GM10847 (cell line): ENCODE results near the gene CCL5.

Experiments
- POLR2A ChIP-seq: IDR thresholded peaks from 2 replicates; pipeline ENCODE4 v1.6.1; 2011; ENCODE audit not compliant: insufficient read length; ENCODE audit errors: extremely low read depth

Gene CCL5

DNA sequence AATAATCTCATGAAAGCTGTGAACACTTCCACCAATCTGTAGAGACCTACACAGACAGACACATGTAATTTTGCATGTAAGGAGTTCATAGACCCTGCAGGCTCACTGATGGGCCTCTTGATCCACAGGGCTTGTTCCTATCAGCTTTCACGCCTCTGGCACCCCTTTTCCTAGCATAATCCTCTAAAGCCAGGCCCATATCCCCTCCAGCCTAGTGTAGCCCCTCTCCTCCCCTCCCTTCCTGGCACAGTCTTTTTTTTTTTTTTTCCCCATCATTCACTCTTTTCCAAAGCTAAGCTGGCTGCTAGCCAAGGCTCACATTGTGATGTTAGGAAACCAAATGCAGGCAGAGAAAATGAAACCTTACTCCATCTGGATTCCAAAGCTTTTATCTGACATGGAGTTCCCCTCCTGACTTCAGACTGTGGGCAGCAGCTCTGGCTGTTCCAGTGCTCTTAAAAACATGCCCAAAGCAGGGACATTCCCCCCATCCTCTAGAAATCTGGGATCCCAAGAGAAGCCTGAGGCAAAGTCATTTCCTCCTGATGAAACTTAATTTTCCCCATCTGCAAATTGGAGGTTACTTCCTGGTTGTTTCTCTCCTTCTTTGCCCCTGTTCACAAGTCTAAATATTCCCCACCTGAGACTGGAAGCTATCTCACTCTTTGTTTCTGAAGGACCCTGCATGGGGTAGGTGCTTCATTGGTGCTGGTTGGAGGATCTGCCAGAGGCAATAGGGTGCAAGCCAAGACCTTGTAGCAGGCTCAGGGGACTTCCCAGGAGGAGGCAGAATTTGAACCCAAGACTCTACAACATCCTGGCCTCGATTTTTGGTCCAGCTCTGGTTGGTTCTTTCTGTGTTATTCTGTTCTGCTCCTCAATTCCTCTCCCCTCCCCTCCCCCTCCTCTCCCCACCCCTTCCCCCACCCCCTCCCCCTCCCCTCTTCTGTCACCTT, 9.9 kb upstream of the CCL5 start:
- no peak for TF ChIP-seq POLR2A

DNA sequence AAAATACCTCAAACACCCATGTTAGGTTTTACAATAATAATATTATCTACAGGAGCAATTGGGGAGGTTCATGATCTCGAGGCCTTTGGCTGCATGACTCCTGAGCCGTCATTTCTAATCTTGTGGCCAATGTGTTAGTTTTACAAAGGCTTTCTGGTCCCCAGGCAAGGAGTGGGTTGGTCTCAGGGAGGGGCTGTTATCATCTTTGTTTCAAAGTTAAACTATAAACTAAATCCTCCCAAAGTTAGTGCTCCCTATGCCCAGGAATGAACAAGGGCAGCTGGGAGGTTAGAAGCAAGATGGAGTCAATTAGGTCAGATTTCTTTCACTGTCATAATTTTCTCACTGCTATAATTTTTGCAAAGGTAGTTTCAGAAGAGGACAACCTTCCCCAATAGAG, 9.1 kb upstream of the CCL5 start:
- TF ChIP-seq POLR2A = no peak

- TF ChIP-seq POLR2A = no peak
These were observed 1.8 kb downstream of the CCL5 start for GRCh38 chr17:35878361-35878760.

- TF ChIP-seq POLR2A = no peak
These were observed 2.7 kb downstream of the CCL5 start for GRCh38 chr17:35877345-35878029.

DNA sequence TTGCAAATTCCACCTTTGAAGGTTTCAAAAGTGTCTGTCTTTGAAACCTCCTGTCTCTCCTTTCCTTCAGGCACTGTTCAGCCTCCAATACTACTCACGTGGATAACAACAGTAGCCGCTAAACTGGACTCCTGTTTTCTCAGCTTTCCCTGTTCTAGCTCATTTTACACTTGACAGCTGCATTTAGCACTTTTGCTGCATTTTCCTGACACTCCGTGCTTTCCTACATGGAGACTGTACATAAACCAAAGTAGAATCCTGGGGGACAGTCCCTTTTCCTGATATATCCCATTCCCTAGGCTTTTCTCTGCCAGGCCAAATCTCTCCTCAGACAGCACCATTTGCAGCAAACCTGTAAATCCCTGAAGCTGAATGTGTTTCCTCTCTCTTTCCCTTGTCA, 3.6 kb downstream of the CCL5 start:
- no peak for TF ChIP-seq POLR2A

DNA sequence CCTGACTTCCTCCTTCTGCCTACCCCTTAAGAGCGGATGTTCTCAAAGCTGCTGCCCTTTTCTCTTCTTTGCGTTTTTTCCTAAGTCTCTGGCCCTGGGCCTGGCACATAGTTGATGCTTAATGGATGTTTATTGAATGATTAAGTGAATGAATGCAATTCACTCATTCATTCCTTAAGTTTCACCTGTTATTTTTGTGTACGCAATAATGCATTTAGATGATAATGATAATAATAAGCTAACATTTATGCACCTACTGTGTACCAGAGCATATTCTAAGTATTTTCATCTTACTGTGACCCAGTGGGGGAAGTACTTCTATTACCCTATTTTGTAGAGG, 4.4 kb downstream of the CCL5 start:
- no peak for TF ChIP-seq POLR2A

DNA sequence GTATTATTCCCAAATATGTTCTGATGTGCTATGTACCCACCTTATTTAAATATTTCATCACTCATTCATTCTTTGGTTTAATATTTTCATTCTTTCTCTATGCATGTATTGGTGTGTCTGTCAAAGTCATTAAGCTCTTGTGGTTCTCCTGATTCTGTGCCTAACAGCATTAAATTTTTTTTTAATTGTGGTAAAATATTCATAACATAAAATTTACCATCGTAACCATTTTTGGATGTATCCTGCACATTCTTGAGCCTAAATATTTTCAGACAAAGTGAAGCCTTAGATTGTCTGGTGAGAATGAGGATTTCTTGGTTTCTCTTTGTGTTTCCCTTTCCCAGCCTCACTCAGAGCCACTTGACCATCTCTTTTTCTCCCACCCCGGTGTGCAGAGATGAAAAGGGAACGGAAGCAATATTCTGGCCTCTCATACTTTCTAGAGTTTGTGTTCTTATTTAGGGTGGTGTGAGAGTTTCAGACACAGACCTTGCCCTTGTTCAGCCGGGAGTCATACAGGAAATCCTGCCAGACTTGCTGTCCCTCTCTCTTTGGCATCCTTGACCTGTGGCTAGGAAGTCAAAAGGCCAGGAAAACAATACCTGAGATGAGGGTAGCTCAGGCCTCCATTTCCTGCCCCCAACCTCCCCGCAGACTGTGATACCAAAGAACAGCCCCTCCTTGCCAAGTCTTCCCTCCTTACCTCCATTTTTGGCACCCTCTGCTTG, 4.9 kb downstream of the CCL5 start:
- TF ChIP-seq POLR2A = no peak

GRCh38 chr17:35872196-35872980, 7.8 kb downstream of the CCL5 start:
- TF ChIP-seq POLR2A = no peak

- TF ChIP-seq POLR2A = no peak
These were observed 9.0 kb downstream of the CCL5 start for GRCh38 chr17:35870906-35871819.

DNA sequence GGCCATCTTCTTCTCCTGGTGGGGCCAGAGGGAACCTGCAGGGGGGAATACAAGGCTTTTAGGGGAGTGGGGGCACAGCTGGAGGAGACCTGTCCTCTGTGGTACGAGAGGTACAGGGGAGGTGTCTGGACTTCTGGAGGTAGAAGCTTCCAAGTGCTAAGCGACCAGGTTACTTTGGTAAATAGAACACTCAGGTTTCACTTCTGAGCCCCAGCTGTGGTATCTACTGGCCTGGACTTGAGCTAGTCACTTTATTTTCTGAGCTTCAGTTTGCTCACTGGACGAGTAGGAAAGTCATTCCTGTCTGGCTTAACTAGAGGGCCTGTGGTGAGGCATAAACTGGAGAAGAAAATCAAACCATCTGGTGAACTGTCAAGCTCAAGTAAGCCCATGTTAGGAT, 11.4 kb downstream of the CCL5 start, which contains the start of gene HEATR9:
Gene HEATR9 (minus strand): TSS at position 155 of the 400 bp plus-strand sequence. CDS start 149 bp downstream, at position 6.
- TF ChIP-seq POLR2A = no peak

GRCh38 chr17:35867574-35867973, 12.6 kb downstream of the CCL5 start:
- no peak for TF ChIP-seq POLR2A

GRCh38 chr17:35866341-35866950, 13.7 kb downstream of the CCL5 start:
- no peak for TF ChIP-seq POLR2A
